Subcutaneous adipose tissue (tissue), 4 donors: Measurements from ENCODE around the gene KCNJ6. TPM values are rescaled to one million over a fixed set of nuclear protein-coding genes. Genes with fewer than 3 reads are reported as not detected.

Experiments
- CTCF ChIP-seq: fragments of 450-650 bp; IDR thresholded peaks from one replicate; pipeline ENCODE4 v1.5.1; 2016; ENCODE audit warnings: low read depth, mild to moderate bottlenecking, control low read depth, antibody characterized with exemption, moderate library complexity
- total RNA-seq, 4 donors: library from RNA; depleted of rRNA; stranded (reverse); fragments of >200 nt; gene quantifications; one replicate each; pipeline ENCODE4 v1.1.0, GENCODE V29; 2016

The KCNJ6 gene
- total RNA-seq, 4 donors from 2014 or later, result not detected

- TF ChIP-seq CTCF, result no peak
These were observed 214.0 kb downstream of the KCNJ6 start for GRCh38 chr21:37702241-37702640.

- no peak for TF ChIP-seq CTCF
These were observed 215.5 kb downstream of the KCNJ6 start for GRCh38 chr21:37700641-37701202.

- no peak for TF ChIP-seq CTCF
These were observed 217.1 kb downstream of the KCNJ6 start for GRCh38 chr21:37699024-37699775.

- no peak for TF ChIP-seq CTCF
These were observed 219.3 kb downstream of the KCNJ6 start for GRCh38 chr21:37696936-37697335.

- TF ChIP-seq CTCF, result no peak
These were observed 221.1 kb downstream of the KCNJ6 start for GRCh38 chr21:37695111-37695510.

GRCh38 chr21:37688952-37689659 lies 227.2 kb downstream of the KCNJ6 start:
- no peak for TF ChIP-seq CTCF
